T-cell (primary cell): ENCODE results near the gene NFU1. TPM values are rescaled to one million over a fixed set of nuclear protein-coding genes. Genes with fewer than 3 reads are reported as not detected.

ENCODE experiments used
- ATAC-seq, 4 experiments: fragments of 200-7000 bp in 3 of 4; fragments of 150-1000 bp in 1 of 4; cut with Tn5 transposase; replicated peaks in 1 of 4; 1 replicate in 3 of 4; 2 replicates in 1 of 4; pipeline ENCODE4 v1.10.0; 2021; ENCODE audit warnings: moderate library complexity in 3 of 4, mild to moderate bottlenecking in 2 of 4, moderate number of reproducible peaks in 1 of 4
- CTCF ChIA-PET, 2 donors: fragments of 300-600 bp; sonication (Branson Sonifier 250); formaldehyde crosslinking; loops; one replicate each; lab custom pipeline; 2022; ENCODE audit warnings: antibody characterized with exemption in 2 of 2; lab: Charles Lee
- POLR2A ChIA-PET, 2 donors: fragments of 300-600 bp; sonication (Branson Sonifier 250); formaldehyde crosslinking; loops; one replicate each; lab custom pipeline; 2022; ENCODE audit warnings: antibody characterized with exemption in 2 of 2; lab: Charles Lee
- DNase-seq, 35 experiments: peaks; one replicate each; pipeline versions ENCODE4 v3.0.0 to v3.0.0-alpha.2; 2013 to 2023
- H3K27ac ChIP-seq: one replicate; pipeline ENCODE4 v1.5.1; 2013; ENCODE audit warnings: low read length
- H3K27me3 ChIP-seq, 2 experiments: replicated peaks in 1 of 2; 1 replicate in 1 of 2; 2 replicates in 1 of 2; pipeline versions ENCODE4 v1.6.1 to v1.7.0; 2013; ENCODE audit warnings: low read length in 1 of 2, mixed read lengths in 1 of 2; ENCODE audit not compliant: control insufficient read depth in 2 of 2, insufficient read depth in 2 of 2; ENCODE audit errors: extremely low read depth in 1 of 2
- H3K36me3 ChIP-seq, 2 donors: 1 replicate in 1 of 2; 2 replicates in 1 of 2; pipeline versions ENCODE4 v1.6.1 to v1.7.0; 2013; ENCODE audit warnings: low read length in 1 of 2; ENCODE audit not compliant: control insufficient read depth in 2 of 2, insufficient read depth in 1 of 2; ENCODE audit errors: extremely low read depth in 1 of 2
- H3K4me1 ChIP-seq, 2 experiments: 1 replicate in 1 of 2; 2 replicates in 1 of 2; pipeline versions ENCODE4 v1.6.1 to v1.7.0; 2013; ENCODE audit warnings: low read length in 2 of 2, mixed read lengths in 1 of 2; ENCODE audit not compliant: insufficient read depth in 2 of 2, control insufficient read depth in 1 of 2; ENCODE audit errors: extremely low read depth in 1 of 2
- H3K4me3 ChIP-seq, 2 donors: 1 replicate in 1 of 2; 2 replicates in 1 of 2; pipeline versions ENCODE4 v1.5.1 to v1.7.0; 2013; ENCODE audit warnings: mild to moderate bottlenecking in 2 of 2, low read length in 1 of 2, moderate library complexity in 1 of 2; ENCODE audit not compliant: control insufficient read depth in 1 of 2; ENCODE audit errors: extremely low read depth in 1 of 2
- H3K9me3 ChIP-seq: 2 replicates; pipeline ENCODE4 v1.7.0; 2013
- H3K27ac Mint-ChIP-seq, 2 donors: one replicate each; pipeline ENCODE4 v1.8.0; 2020 to 2021; ENCODE audit warnings: mild to moderate bottlenecking in 2 of 2, mixed read lengths in 2 of 2
- H3K27me3 Mint-ChIP-seq, 2 donors: one replicate each; pipeline ENCODE4 v1.8.0; 2021 to 2022; ENCODE audit warnings: mixed read lengths in 2 of 2
- H3K36me3 Mint-ChIP-seq: one replicate; pipeline ENCODE4 v1.8.0; 2021; ENCODE audit warnings: mixed read lengths
- H3K4me1 Mint-ChIP-seq, 3 donors: one replicate each; pipeline ENCODE4 v1.8.0; 2020 to 2022; ENCODE audit warnings: mixed read lengths in 3 of 3, mild to moderate bottlenecking in 1 of 3
- H3K4me3 Mint-ChIP-seq, 3 donors: one replicate each; pipeline ENCODE4 v1.8.0; 2020 to 2022; ENCODE audit warnings: mild to moderate bottlenecking in 3 of 3, mixed read lengths in 3 of 3, moderate library complexity in 3 of 3
- H3K9me3 Mint-ChIP-seq, 3 donors: one replicate each; pipeline ENCODE4 v1.8.0; 2020 to 2022; ENCODE audit warnings: mixed read lengths in 3 of 3
- WGBS: methylation state at CpG from one replicate; pipeline ENCODE4 v1.1.5; 2013; ENCODE audit warnings: missing lambda C conversion rate; ENCODE audit not compliant: insufficient coverage; 5-methylcytosine and 5-hydroxymethylcytosine counted together
- total RNA-seq, 35 experiments: library from RNA in 6 of 35; stranded (reverse) in 6 of 35; fragments of 120-200 nt in 1 of 35; gene quantifications; one replicate each; pipeline versions ENCODE4 v1.2.1 to v1.2.4 and lab custom pipeline; 2013 to 2026

The NFU1 gene
- total RNA-seq, 5 donors from 2014 or later (not counting 1 experiment from before 2014, with no cell fraction given): 20.6 to 31.9 (median 22.5) TPM

DNA sequence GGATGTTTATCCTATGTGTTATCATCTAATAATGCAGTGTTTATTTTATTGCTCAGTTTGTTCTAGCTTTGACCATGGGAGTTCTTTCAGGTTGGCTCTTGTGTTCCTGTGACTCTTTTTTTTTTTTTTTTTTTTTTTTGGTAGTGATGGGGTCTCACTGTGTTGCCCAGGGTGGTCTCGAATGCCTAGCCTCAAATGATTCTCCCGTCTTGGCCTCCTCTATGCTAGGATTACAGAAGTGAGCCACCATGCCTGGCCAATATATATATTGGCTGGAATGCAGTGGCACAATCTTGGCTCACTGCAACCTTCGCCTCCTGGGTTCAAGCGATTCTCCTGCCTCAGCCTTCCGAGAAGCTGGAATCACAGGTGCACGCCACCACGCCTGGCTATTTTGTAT lies 18.9 kb upstream of the NFU1 start:
- H3K9me3 Mint-ChIP-seq: no peaks in the 10 kb centered on the region
- H3K4me3 ChIP-seq: no peak overlapping the region
- H3K36me3 Mint-ChIP-seq: peaks cover 3% of the 10 kb centered on the region
- H3K27me3 ChIP-seq: no peaks in the 10 kb centered on the region
- H3K9me3 ChIP-seq: no peaks in the 10 kb centered on the region
- WGBS: 100% methylated on average over 2 of the region's 7 CpGs
- H3K27ac ChIP-seq: no peak overlapping the region
- ChIA-PET POLR2A (interaction anchor here in 1 of 2 donors (0.6 to 0.7 kb wide), 2 partner anchors 181 to 222 kb away, joined by 7 to 9 read pairs; no protein-coding TSS in a partner anchor), CTCF (interaction anchor here (0.6 to 0.7 kb wide), 2 partner anchors 30 to 1844 kb away, joined by 4 to 12 read pairs; no protein-coding TSS in a partner anchor)
- no peak for ATAC-seq
- no peak for DNase-seq
- H3K27me3 Mint-ChIP-seq: no peaks in the 10 kb centered on the region
- no peak overlapping the region for H3K27ac Mint-ChIP-seq
- H3K4me1 ChIP-seq: no peaks in the 10 kb centered on the region
- no peak overlapping the region for H3K4me3 Mint-ChIP-seq
- H3K4me1 Mint-ChIP-seq: peaks cover 6 to 21% (median 18%) of the 10 kb centered on the region in 3 donors
- peaks cover 0 to 9% of the 10 kb centered on the region in 2 donors for H3K36me3 ChIP-seq

GRCh38 chr2:69454976-69455375 lies 17.7 kb upstream of the NFU1 start:
- DNase-seq: no peak
- no CpG with 5 or more reads among the region's 2 CpGs for WGBS
- no peaks in the 10 kb centered on the region for H3K27me3 ChIP-seq
- no peaks in the 10 kb centered on the region for H3K9me3 ChIP-seq
- ATAC-seq: no peak
- Mint-ChIP-seq H3K27ac (no peak overlapping the region), H3K4me3 (no peak overlapping the region), H3K9me3 (no peaks in the 10 kb centered on the region), H3K27me3 (no peaks in the 10 kb centered on the region), H3K36me3 (peaks cover 6% of the 10 kb centered on the region), H3K4me1 (peaks cover 6 to 21% (median 18%) of the 10 kb centered on the region in 3 donors)
- no peak overlapping the region for H3K27ac ChIP-seq
- no peaks in the 10 kb centered on the region for H3K4me1 ChIP-seq
- ChIA-PET POLR2A (interaction anchor here in 1 of 2 donors (1.0 kb wide), 1 partner anchor 19 kb away, joined by 4 read pairs; no protein-coding TSS in a partner anchor), CTCF (no interaction called here)
- H3K36me3 ChIP-seq: no peaks in the 10 kb centered on the region
- H3K4me3 ChIP-seq: no peak overlapping the region

GRCh38 chr2:69453475-69454129 lies 16.4 kb upstream of the NFU1 start:
- Mint-ChIP-seq H3K27ac (no peak overlapping the region), H3K36me3 (peaks cover 6% of the 10 kb centered on the region), H3K4me1 (peaks cover 6 to 21% (median 17%) of the 10 kb centered on the region in 3 donors), H3K9me3 (no peaks in the 10 kb centered on the region), H3K27me3 (no peaks in the 10 kb centered on the region), H3K4me3 (no peak overlapping the region)
- no peaks in the 10 kb centered on the region for H3K27me3 ChIP-seq
- CTCF ChIA-PET: no interaction called here
- peak in 1 of 4 experiments; percentile 18 for ATAC-seq
- no peak overlapping the region for H3K27ac ChIP-seq
- POLR2A ChIA-PET: interaction anchor here in 1 of 2 donors (1.0 kb wide), 1 partner anchor 18 kb away, joined by 4 read pairs; no protein-coding TSS in a partner anchor
- H3K36me3 ChIP-seq: no peaks in the 10 kb centered on the region
- no peaks in the 10 kb centered on the region for H3K9me3 ChIP-seq
- H3K4me3 ChIP-seq: no peak overlapping the region
- no peak for DNase-seq
- H3K4me1 ChIP-seq: no peaks in the 10 kb centered on the region
- 50% methylated on average over 3 of the region's 4 CpGs for WGBS

- WGBS: 71% methylated on average over 1 of the region's 3 CpGs
- H3K4me1 ChIP-seq: no peaks in the 10 kb centered on the region
- no peaks in the 10 kb centered on the region for H3K9me3 Mint-ChIP-seq
- no peak overlapping the region for H3K4me3 Mint-ChIP-seq
- no peaks in the 10 kb centered on the region for H3K27me3 ChIP-seq
- ATAC-seq (no peak), DNase-seq (no peak)
- CTCF ChIA-PET: no interaction called here
- no peak overlapping the region for H3K4me3 ChIP-seq
- POLR2A ChIA-PET: no interaction called here
- H3K4me1 Mint-ChIP-seq: peaks cover 6 to 21% (median 16%) of the 10 kb centered on the region in 3 donors
- H3K36me3 Mint-ChIP-seq: peaks cover 13% of the 10 kb centered on the region
- H3K36me3 ChIP-seq: no peaks in the 10 kb centered on the region
- no peak overlapping the region for H3K27ac ChIP-seq
- H3K27me3 Mint-ChIP-seq: no peaks in the 10 kb centered on the region
- H3K9me3 ChIP-seq: no peaks in the 10 kb centered on the region
- peak overlapping the region in 1 of 2 donors; percentile 4 for H3K27ac Mint-ChIP-seq
Measured at GRCh38 chr2:69452687-69453086, 15.5 kb upstream of the NFU1 start.

- CTCF ChIA-PET: no interaction called here
- whole genome bisulfite sequencing: 88% methylated on average over 6 of the region's 6 CpGs
- H3K4me1 Mint-ChIP-seq: peaks cover 6 to 12% (median 11%) of the 10 kb centered on the region in 3 donors
Measured at GRCh38 chr2:69450735-69451416, 13.6 kb upstream of the NFU1 start.

DNA sequence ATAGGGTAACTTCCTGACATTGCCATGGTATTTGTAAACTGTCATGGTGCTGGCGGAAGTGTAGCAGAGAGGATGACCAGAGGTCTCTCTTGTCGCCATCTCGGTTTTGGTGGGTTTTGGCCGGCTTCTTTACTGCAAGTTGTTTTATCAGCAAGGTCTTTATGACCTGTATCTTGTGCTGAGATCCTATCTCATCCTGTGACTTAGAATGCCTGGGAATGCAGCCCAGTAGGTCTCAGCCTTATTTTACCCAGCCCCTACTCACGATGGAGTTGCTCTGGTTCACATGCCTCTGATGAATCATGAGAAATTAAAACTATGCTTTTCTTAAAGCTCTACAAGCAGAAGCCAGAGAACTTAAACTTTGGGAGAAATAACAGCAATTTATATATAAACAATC lies 12.7 kb upstream of the NFU1 start:
- Mint-ChIP-seq H3K27ac (no peak overlapping the region), H3K9me3 (no peaks in the 10 kb centered on the region), H3K4me3 (no peak overlapping the region), H3K36me3 (peaks cover 18% of the 10 kb centered on the region), H3K4me1 (peaks cover 2 to 7% (median 6%) of the 10 kb centered on the region in 3 donors), H3K27me3 (no peaks in the 10 kb centered on the region)
- ChIA-PET POLR2A (no interaction called here), CTCF (no interaction called here)
- Histone ChIP-seq H3K4me3 (no peak overlapping the region), H3K27ac (no peak overlapping the region), H3K9me3 (no peaks in the 10 kb centered on the region), H3K4me1 (no peaks in the 10 kb centered on the region), H3K36me3 (no peaks in the 10 kb centered on the region), H3K27me3 (no peaks in the 10 kb centered on the region)
- no peak for DNase-seq
- no peak for ATAC-seq
- WGBS: 79% methylated on average over 2 of the region's 5 CpGs

More at GRCh38 chr2:69450735-69451416, 13.6 kb upstream of the NFU1 start:
- Mint-ChIP-seq H3K27me3 (no peaks in the 10 kb centered on the region), H3K27ac (no peak overlapping the region), H3K36me3 (peaks cover 18% of the 10 kb centered on the region), H3K9me3 (no peaks in the 10 kb centered on the region), H3K4me3 (no peak overlapping the region)
- H3K27me3 ChIP-seq: no peaks in the 10 kb centered on the region
- H3K27ac ChIP-seq: no peak overlapping the region
- POLR2A ChIA-PET: interaction anchor here in 1 of 2 donors (0.6 kb wide), 2 partner anchors 9 to 61 kb away, joined by 3 read pairs; no protein-coding TSS in a partner anchor
- DNase-seq (no peak), ATAC-seq (no peak)
- H3K4me3 ChIP-seq: no peak overlapping the region
- H3K4me1 ChIP-seq: no peaks in the 10 kb centered on the region
- no peaks in the 10 kb centered on the region for H3K9me3 ChIP-seq
- no peaks in the 10 kb centered on the region for H3K36me3 ChIP-seq
